B cell (primary cell): Measurements from ENCODE around the gene PPP1R14B. TPM values are rescaled to one million over a fixed set of nuclear protein-coding genes. Genes with fewer than 3 reads are reported as not detected.

Experiments
- ATAC-seq: fragments of 200-7000 bp; cut with Tn5 transposase; one replicate; pipeline ENCODE4 v1.10.0; 2021; ENCODE audit warnings: low read depth, mild to moderate bottlenecking, moderate number of reproducible peaks, moderate library complexity
- CTCF ChIA-PET: fragments of 350-600 bp; sonication (Branson Sonifier 250); formaldehyde crosslinking; loops from one replicate; lab custom pipeline; 2021; ENCODE audit warnings: antibody characterized with exemption, inconsistent platforms; lab: Charles Lee
- POLR2A ChIA-PET: fragments of 350-600 bp; sonication (Branson Sonifier 250); formaldehyde crosslinking; loops from one replicate; lab custom pipeline; 2021; ENCODE audit warnings: antibody characterized with exemption; lab: Charles Lee
- DNase-seq: peaks from one replicate; pipeline ENCODE4 v3.0.0; 2013
- H2AFZ ChIP-seq: 2 replicates; pipeline ENCODE4 v1.6.1; 2012; ENCODE audit warnings: mild to moderate bottlenecking, low read depth, low read length; ENCODE audit not compliant: insufficient read depth, poor library complexity, severe bottlenecking
- H3K27ac ChIP-seq, 2 donors: 1 replicate in 1 of 2; 2 replicates in 1 of 2; pipeline ENCODE4 v1.5.1; 2012 to 2013; ENCODE audit warnings: low read length in 2 of 2, mild to moderate bottlenecking in 2 of 2, moderate library complexity in 1 of 2
- H3K27me3 ChIP-seq, 4 experiments: fragments of 200-600 bp in 1 of 4; sonication (generic) in 1 of 4; replicated peaks in 1 of 4; 1 replicate in 2 of 4; 2 replicates in 2 of 4; pipeline versions ENCODE4 v1.6.1 to v1.7.0; 2013 to 2016; ENCODE audit warnings: low read length in 3 of 4, mild to moderate bottlenecking in 2 of 4, mixed read lengths in 1 of 4, moderate library complexity in 1 of 4; ENCODE audit not compliant: insufficient read depth in 4 of 4, control insufficient read depth in 3 of 4; ENCODE audit errors: control extremely low read depth in 1 of 4
- H3K36me3 ChIP-seq, 2 experiments: replicated peaks in 1 of 2; 1 replicate in 1 of 2; 2 replicates in 1 of 2; pipeline versions ENCODE4 v1.6.1 to v1.7.1; 2013; ENCODE audit warnings: low read length in 1 of 2; ENCODE audit not compliant: insufficient read depth in 2 of 2, control insufficient read depth in 1 of 2; ENCODE audit errors: control extremely low read depth in 1 of 2, extremely low read depth in 1 of 2
- H3K4me1 ChIP-seq, 2 donors: fragments of 200-600 bp in 1 of 2; sonication (generic) in 1 of 2; 1 replicate in 1 of 2; 2 replicates in 1 of 2; pipeline versions ENCODE4 v1.5.1 to v1.6.1; 2013 to 2017; ENCODE audit warnings: low read length in 2 of 2; ENCODE audit not compliant: control insufficient read depth in 2 of 2, insufficient read depth in 2 of 2
- H3K4me2 ChIP-seq: replicated peaks from 2 replicates; pipeline ENCODE3; 2012; ENCODE audit warnings: mild to moderate bottlenecking, low read depth, low read length; ENCODE audit not compliant: poor library complexity, severe bottlenecking
- H3K4me3 ChIP-seq, 5 experiments: fragments of 200-600 bp in 1 of 5; sonication (generic) in 1 of 5; 1 replicate in 3 of 5; 2 replicates in 2 of 5; pipeline versions ENCODE4 v1.5.1 to v1.7.0; 2011 to 2016; ENCODE audit warnings: low read length in 4 of 5, mild to moderate bottlenecking in 4 of 5, low read depth in 2 of 5, control low read depth in 1 of 5, moderate library complexity in 1 of 5; ENCODE audit not compliant: insufficient read depth in 1 of 5; ENCODE audit errors: control extremely low read depth in 1 of 5, extremely low read depth in 1 of 5
- H3K79me2 ChIP-seq: fragments of 200-600 bp; sonication (generic); one replicate; pipeline ENCODE4 v1.6.0; 2016; ENCODE audit warnings: low read length; ENCODE audit not compliant: control insufficient read depth, insufficient read depth
- H3K9ac ChIP-seq: fragments of 200-600 bp; sonication (generic); 2 replicates; pipeline ENCODE4 v1.6.1; 2017; ENCODE audit warnings: mild to moderate bottlenecking, low read length, moderate library complexity
- H3K9me3 ChIP-seq, 3 donors: one replicate each; pipeline versions ENCODE4 v1.6.1 to v1.7.1; 2013; ENCODE audit warnings: low read length in 2 of 3; ENCODE audit not compliant: control insufficient read depth in 2 of 3, insufficient read depth in 1 of 3; ENCODE audit errors: control extremely low read depth in 1 of 3
- H4K20me1 ChIP-seq: 2 replicates; pipeline ENCODE4 v1.6.0; 2012; ENCODE audit warnings: mild to moderate bottlenecking, low read length; ENCODE audit not compliant: insufficient read depth, control insufficient read depth, poor library complexity, severe bottlenecking
- H3K27ac Mint-ChIP-seq: one replicate; pipeline ENCODE4 v1.8.0; 2021; ENCODE audit warnings: mixed read lengths
- H3K27me3 Mint-ChIP-seq: one replicate; pipeline ENCODE4 v1.8.0; 2021; ENCODE audit warnings: mixed read lengths
- H3K4me1 Mint-ChIP-seq: one replicate; pipeline ENCODE4 v1.8.0; 2021; ENCODE audit warnings: mixed read lengths
- H3K4me3 Mint-ChIP-seq: one replicate; pipeline ENCODE4 v1.8.0; 2021; ENCODE audit warnings: mixed read lengths
- H3K9me3 Mint-ChIP-seq: one replicate; pipeline ENCODE4 v1.8.0; 2022; ENCODE audit warnings: mixed read lengths; ENCODE audit not compliant: insufficient read depth
- EZH2 ChIP-seq: IDR thresholded peaks from 2 replicates; pipeline ENCODE4 v1.6.1; 2012; ENCODE audit warnings: borderline replicate concordance, low read depth, mild to moderate bottlenecking, moderate library complexity, low read length; ENCODE audit not compliant: insufficient read depth, poor library complexity, severe bottlenecking
- WGBS: methylation state at CpG from one replicate; pipeline ENCODE4 v1.1.5; 2013; ENCODE audit warnings: missing lambda C conversion rate; ENCODE audit not compliant: insufficient coverage; 5-methylcytosine and 5-hydroxymethylcytosine counted together
- intact Hi-C: fragments of 100-400 bp; cut with micrococcal nuclease; formaldehyde crosslinking; loops from one replicate; pipeline ENCODE4 v1.10.0; 2022
- polyA plus RNA-seq: library from polyadenylated mRNA; depleted of rRNA; stranded (reverse); fragments of >200 nt; gene quantifications from 2 replicates; pipeline ENCODE4 v1.2.3, GENCODE V29; 2012
- total RNA-seq, 2 donors: library from RNA; stranded (reverse); fragments of 120-200 nt in 1 of 2; gene quantifications; 1 replicate in 1 of 2; 2 replicates in 1 of 2; pipeline versions ENCODE4 v1.2.3 to v1.2.4, GENCODE V29; 2013 to 2022
- TF ChIP-seq, protein P1 (sequence below): fragments of 200-600 bp; IDR thresholded peaks from one replicate; pipeline ENCODE4 v1.8.0; 2022; ENCODE audit warnings: antibody characterized with exemption, mild to moderate bottlenecking

Gene PPP1R14B
- total and polyA plus RNA-seq, 2 donors (not counting 1 experiment from before 2014, with no cell fraction given) = 41.2 to 51.0 TPM

DNA sequence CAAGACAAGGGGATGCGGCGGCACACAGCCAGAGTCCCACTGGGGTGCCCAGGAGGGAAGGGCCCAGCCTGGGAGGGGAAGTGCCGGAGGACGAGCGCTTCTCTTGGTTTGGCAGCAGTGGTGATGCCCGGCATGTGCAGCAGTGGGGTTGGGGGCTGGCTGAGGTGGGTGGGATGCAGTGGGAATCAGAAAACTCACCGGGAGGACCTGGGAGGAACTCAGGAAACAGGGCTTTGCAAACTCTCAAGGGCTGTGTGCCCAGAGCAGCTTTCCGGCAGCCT is 37.2 kb downstream of the PPP1R14B start:
- H3K79me2 ChIP-seq = peaks cover 37% of the 10 kb centered on the region
- CTCF ChIA-PET = interaction anchor here (7.2 kb wide), 1 partner anchor 16 kb away, joined by 70 read pairs; the partner anchor contains the start of genes NUDT22 and TRPT1
- ATAC-seq (no peak), DNase-seq (no peak)
- no peaks in the 10 kb centered on the region for H3K9me3 Mint-ChIP-seq
- no peak for TF ChIP-seq EZH2
- TF ChIP-seq, protein P1, sequence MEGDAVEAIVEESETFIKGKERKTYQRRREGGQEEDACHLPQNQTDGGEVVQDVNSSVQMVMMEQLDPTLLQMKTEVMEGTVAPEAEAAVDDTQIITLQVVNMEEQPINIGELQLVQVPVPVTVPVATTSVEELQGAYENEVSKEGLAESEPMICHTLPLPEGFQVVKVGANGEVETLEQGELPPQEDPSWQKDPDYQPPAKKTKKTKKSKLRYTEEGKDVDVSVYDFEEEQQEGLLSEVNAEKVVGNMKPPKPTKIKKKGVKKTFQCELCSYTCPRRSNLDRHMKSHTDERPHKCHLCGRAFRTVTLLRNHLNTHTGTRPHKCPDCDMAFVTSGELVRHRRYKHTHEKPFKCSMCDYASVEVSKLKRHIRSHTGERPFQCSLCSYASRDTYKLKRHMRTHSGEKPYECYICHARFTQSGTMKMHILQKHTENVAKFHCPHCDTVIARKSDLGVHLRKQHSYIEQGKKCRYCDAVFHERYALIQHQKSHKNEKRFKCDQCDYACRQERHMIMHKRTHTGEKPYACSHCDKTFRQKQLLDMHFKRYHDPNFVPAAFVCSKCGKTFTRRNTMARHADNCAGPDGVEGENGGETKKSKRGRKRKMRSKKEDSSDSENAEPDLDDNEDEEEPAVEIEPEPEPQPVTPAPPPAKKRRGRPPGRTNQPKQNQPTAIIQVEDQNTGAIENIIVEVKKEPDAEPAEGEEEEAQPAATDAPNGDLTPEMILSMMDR = no peak
- intact Hi-C loops = loop anchor here (10.0 kb wide), 1 partner anchor 445 kb away; no protein-coding TSS in a partner anchor
- 89% methylated on average over 8 of the region's 8 CpGs for WGBS
- H3K27me3 Mint-ChIP-seq = no peaks in the 10 kb centered on the region
- H3K9me3 ChIP-seq = no peaks in the 10 kb centered on the region
- H3K4me3 ChIP-seq = no peak overlapping the region
- POLR2A ChIA-PET = no interaction called here
- H3K4me2 ChIP-seq = no peak overlapping the region
- H3K27ac ChIP-seq = peak overlapping the region in 1 of 2 donors; percentile 90
- H4K20me1 ChIP-seq = peaks cover 37% of the 10 kb centered on the region
- H2AFZ ChIP-seq = no peak overlapping the region
- H3K9ac ChIP-seq = no peak overlapping the region
- H3K4me1 ChIP-seq = peaks cover 29 to 56% of the 10 kb centered on the region in 2 donors
- no peaks in the 10 kb centered on the region for H3K27me3 ChIP-seq
- H3K4me1 Mint-ChIP-seq = peaks cover 58% of the 10 kb centered on the region
- H3K27ac Mint-ChIP-seq = peak overlapping the region; percentile 56
- H3K36me3 ChIP-seq = peaks cover 0 to 29% of the 10 kb centered on the region in 2 experiments
- H3K4me3 Mint-ChIP-seq = peak overlapping the region; percentile 23

DNA sequence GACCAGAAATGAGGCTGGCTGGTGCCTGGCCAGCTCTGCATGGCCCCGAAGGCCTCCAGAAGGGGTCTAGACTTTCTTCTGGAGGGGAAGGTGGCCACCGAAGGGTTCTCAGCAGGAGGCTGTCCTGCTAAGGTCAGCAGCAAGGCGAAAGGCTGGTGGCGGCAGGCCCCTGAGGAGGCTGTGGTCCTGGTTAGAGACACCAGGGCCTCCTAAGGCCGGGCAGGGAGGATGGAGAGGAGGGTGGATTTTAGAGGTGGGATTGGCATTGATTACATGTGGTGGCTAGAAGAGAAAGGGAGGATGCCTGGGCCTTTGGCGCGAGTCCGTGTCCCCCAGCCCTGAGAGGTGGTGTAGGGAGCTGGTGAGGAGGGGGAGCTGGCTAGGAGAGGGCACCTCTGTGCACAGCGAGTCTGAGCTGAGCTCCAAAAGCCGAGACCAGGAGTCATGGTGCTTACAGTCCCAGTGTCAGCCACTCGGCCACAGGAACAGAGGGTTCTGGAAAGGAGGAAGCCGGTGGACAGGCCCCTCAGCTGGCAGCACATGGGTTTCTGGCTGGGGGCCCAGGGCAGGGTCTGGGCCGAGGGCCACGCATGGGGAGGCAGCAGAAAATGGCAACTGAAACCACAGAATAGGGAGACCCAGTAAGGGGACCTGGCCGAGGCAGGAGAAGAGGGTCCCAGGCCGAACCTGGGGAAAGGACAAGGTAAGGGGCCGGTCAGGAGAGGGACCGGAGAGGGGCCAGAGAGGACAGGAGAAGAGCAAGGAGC is 37.8 kb downstream of the PPP1R14B start:
- Mint-ChIP-seq H3K27ac (peak overlapping the region; percentile 96), H3K4me1 (peaks cover 60% of the 10 kb centered on the region), H3K4me3 (peak overlapping the region; percentile 67), H3K27me3 (no peaks in the 10 kb centered on the region), H3K9me3 (no peaks in the 10 kb centered on the region)
- peaks cover 37% of the 10 kb centered on the region for H3K79me2 ChIP-seq
- no peak for DNase-seq
- no peak overlapping the region for H2AFZ ChIP-seq
- H3K9me3 ChIP-seq = no peaks in the 10 kb centered on the region
- peaks cover 30 to 58% of the 10 kb centered on the region in 2 donors for H3K4me1 ChIP-seq
- peak overlapping the region; percentile 99 for H3K4me2 ChIP-seq
- peak overlapping the region; percentile 73 to 90 for H3K27ac ChIP-seq
- H3K4me3 ChIP-seq = no peak overlapping the region
- no peak overlapping the region for H3K9ac ChIP-seq
- ChIA-PET CTCF (interaction anchor here (5.6 to 10.3 kb wide), 4 partner anchors 7 to 39 kb away, joined by 53 to 141 read pairs (median 66); partner anchors contain the start of genes NUDT22, PLCB3, PPP1R14B and STIP1), POLR2A (interaction anchor here (0.5 to 1.6 kb wide), 3 partner anchors 8 to 49 kb away, joined by 3 to 6 read pairs (median 5); partner anchors contain the start of gene PPP1R14B)
- H3K27me3 ChIP-seq = no peaks in the 10 kb centered on the region
- intact Hi-C loops = loop anchor here (10.0 kb wide), 1 partner anchor 446 kb away; no protein-coding TSS in a partner anchor
- 83% methylated on average over 18 of the region's 18 CpGs for WGBS
- peaks cover 0 to 34% of the 10 kb centered on the region in 2 experiments for H3K36me3 ChIP-seq
- TF ChIP-seq EZH2 = no peak
- TF ChIP-seq, protein P1 = no peak
- no peak for ATAC-seq
- H4K20me1 ChIP-seq = peaks cover 37% of the 10 kb centered on the region
